PC-9 (cell line): ENCODE measurements around the gene IFI44L.

Experiments used
- EZH2 ChIP-seq: fragments of 200-600 bp; sonication (generic); IDR thresholded peaks from 2 replicates; pipeline ENCODE4 v1.8.0; 2017; ENCODE audit warnings: antibody characterized with exemption, low read depth
- TF ChIP-seq, protein P1 (sequence below): fragments of 200-600 bp; sonication (generic); conservative IDR thresholded peaks from 2 replicates; pipeline ENCODE4 v1.6.1; 2017; ENCODE audit warnings: mixed run types, antibody characterized with exemption, mild to moderate bottlenecking, moderate library complexity

DNA sequence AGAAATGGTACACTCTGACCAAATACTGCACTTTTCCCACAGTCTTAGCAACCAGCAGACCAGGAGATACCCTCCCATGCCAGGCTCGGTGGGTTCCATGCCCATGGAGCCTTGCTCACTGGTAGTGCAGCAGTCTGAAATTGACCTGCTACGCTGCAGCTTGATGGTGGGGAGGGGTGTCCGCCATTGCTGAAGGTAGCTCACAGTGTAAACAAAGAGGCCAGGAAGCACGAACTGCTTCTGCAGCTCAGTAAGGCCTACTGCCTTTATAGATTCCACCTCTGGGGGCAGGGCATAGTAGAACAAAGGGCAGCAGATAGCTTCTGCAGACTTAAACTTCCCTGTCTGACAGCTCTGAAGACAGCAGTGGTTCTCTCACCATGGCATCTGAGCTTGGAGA lies 12.3 kb upstream of the IFI44L start:
- no peak for TF ChIP-seq EZH2
- TF ChIP-seq, protein P1, sequence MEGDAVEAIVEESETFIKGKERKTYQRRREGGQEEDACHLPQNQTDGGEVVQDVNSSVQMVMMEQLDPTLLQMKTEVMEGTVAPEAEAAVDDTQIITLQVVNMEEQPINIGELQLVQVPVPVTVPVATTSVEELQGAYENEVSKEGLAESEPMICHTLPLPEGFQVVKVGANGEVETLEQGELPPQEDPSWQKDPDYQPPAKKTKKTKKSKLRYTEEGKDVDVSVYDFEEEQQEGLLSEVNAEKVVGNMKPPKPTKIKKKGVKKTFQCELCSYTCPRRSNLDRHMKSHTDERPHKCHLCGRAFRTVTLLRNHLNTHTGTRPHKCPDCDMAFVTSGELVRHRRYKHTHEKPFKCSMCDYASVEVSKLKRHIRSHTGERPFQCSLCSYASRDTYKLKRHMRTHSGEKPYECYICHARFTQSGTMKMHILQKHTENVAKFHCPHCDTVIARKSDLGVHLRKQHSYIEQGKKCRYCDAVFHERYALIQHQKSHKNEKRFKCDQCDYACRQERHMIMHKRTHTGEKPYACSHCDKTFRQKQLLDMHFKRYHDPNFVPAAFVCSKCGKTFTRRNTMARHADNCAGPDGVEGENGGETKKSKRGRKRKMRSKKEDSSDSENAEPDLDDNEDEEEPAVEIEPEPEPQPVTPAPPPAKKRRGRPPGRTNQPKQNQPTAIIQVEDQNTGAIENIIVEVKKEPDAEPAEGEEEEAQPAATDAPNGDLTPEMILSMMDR, result no peak
